K562 (cell line): ENCODE data around the gene PRPSAP1. TPM values are rescaled to one million over a fixed set of nuclear protein-coding genes. Genes with fewer than 3 reads are reported as not detected.
A peak's percentile ranks its signal among the peaks of the same experiment; 100 is the strongest.

Experiments
- BHLHE40 ChIP-seq: IDR thresholded peaks from 2 replicates; pipeline ENCODE4 v1.6.1; 2011; ENCODE audit warnings: low read length, improper control_type of control experiment
- HIVEP1 ChIP-seq: fragments of 250-450 bp; sonication (Bioruptor Pico); IDR thresholded peaks from 2 replicates; pipeline ENCODE4 v1.4.0; 2020; ENCODE audit warnings: mild to moderate bottlenecking
- MEF2A ChIP-seq: IDR thresholded peaks from 2 replicates; pipeline ENCODE4 v1.6.1; 2011; ENCODE audit warnings: low read depth, mild to moderate bottlenecking, low read length, moderate library complexity; ENCODE audit not compliant: control insufficient read depth
- SMARCA5 ChIP-seq: fragments of 450-650 bp; IDR thresholded peaks from 2 replicates; pipeline ENCODE4 v1.6.1; 2016
- ZNF146 ChIP-seq: IDR thresholded peaks from one replicate; pipeline ENCODE4 v1.6.1; 2018; ENCODE audit warnings: missing compliant biosample characterization; ENCODE audit not compliant: unreplicated experiment
- polyA plus RNA-seq, 8 experiments: library from polyadenylated mRNA; depleted of rRNA in 4 of 8; stranded (reverse) in 5 of 8; unstranded in 3 of 8; fragments of >200 nt; fragmentation: Nextera tagmentation in 2 of 8; fragmentation: Illumina TruSeq in 1 of 8; extraction: Ambion mirVana in 2 of 8; extraction: Trizol in 1 of 8; gene quantifications; 2 replicates each; pipeline versions ENCODE4 v1.2.1 to v1.2.3, GENCODE V29; 2011 to 2014; ENCODE audit warnings: inconsistent platforms in 1 of 8, missing spikeins in 1 of 8
- total RNA-seq, 7 experiments: library from RNA; depleted of rRNA in 6 of 7; stranded (reverse); fragments of >200 nt in 6 of 7; fragmentation: Illumina TruSeq in 2 of 7; extraction: Trizol in 2 of 7; gene quantifications; 2 replicates each; pipeline versions ENCODE4 v1.2.1 to v1.2.3, GENCODE V29; 2011 to 2021; ENCODE audit warnings: low replicate concordance in 1 of 7
- TF ChIP-seq, protein P1 (sequence below): fragments of 250-450 bp; sonication (Bioruptor Pico); IDR thresholded peaks from 2 replicates; pipeline ENCODE4 v1.4.0; 2020
- TF ChIP-seq, protein P2 (sequence below): fragments of 200-600 bp; sonication (generic); IDR thresholded peaks from one replicate; pipeline ENCODE4 v1.6.1; 2012; ENCODE audit warnings: mild to moderate bottlenecking, low read depth, low read length, inconsistent platforms
- TF ChIP-seq, protein P3 (sequence below), 2 experiments: IDR thresholded peaks; 2 replicates each; pipeline ENCODE4 v1.6.1; 2011; ENCODE audit warnings: borderline replicate concordance in 1 of 2, control low read depth in 1 of 2, low read depth in 1 of 2, low read length in 1 of 2, mild to moderate bottlenecking in 1 of 2, mixed read lengths in 1 of 2, moderate library complexity in 1 of 2; ENCODE audit not compliant: insufficient read depth in 1 of 2, insufficient read length in 1 of 2, poor library complexity in 1 of 2, severe bottlenecking in 1 of 2; ENCODE audit errors: extremely low read depth in 1 of 2

PRPSAP1 gene
- total and polyA plus RNA-seq, 9 of the 15 experiments (the other 6 are each of a cell fraction or from before 2014, with no cell fraction given), result 21.9 to 77.1 (median 40.8) TPM

DNA sequence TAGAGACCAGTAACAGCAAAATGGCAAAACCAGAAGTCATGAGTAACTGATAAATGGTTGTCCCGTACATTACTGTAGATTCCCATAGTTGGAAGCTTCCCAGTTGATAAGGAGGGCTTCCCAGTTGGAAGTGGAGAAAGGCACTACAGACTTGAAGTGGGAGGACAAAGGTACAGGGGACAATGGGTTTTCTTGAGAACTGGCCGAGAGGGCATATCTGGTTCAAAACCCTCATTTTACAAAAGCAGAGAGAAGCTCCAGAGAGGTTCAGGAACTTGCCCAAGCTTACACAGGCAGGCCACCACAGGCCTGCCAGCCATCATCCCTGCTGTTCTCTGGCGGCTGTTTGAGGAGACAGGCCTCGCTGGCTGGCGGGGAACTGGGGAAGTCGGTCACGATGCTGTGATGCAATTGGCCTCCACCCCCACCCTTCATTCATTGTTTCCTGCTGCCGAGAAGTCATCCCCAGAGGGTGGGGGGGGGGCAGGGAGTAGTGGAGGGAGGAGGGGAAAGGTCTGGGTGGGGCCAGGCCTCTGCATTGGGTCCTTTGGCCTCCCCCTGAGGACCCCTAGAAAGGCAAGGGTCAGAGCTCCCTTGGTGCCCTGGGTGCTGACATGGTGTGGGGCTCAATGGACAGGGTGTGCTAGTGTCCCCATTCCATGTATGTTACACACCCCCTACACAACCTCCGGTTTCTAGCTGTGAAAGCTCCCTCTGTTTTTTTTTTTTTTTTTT lies 85.5 kb downstream of the PRPSAP1 start (continued):
- TF ChIP-seq, protein P1, sequence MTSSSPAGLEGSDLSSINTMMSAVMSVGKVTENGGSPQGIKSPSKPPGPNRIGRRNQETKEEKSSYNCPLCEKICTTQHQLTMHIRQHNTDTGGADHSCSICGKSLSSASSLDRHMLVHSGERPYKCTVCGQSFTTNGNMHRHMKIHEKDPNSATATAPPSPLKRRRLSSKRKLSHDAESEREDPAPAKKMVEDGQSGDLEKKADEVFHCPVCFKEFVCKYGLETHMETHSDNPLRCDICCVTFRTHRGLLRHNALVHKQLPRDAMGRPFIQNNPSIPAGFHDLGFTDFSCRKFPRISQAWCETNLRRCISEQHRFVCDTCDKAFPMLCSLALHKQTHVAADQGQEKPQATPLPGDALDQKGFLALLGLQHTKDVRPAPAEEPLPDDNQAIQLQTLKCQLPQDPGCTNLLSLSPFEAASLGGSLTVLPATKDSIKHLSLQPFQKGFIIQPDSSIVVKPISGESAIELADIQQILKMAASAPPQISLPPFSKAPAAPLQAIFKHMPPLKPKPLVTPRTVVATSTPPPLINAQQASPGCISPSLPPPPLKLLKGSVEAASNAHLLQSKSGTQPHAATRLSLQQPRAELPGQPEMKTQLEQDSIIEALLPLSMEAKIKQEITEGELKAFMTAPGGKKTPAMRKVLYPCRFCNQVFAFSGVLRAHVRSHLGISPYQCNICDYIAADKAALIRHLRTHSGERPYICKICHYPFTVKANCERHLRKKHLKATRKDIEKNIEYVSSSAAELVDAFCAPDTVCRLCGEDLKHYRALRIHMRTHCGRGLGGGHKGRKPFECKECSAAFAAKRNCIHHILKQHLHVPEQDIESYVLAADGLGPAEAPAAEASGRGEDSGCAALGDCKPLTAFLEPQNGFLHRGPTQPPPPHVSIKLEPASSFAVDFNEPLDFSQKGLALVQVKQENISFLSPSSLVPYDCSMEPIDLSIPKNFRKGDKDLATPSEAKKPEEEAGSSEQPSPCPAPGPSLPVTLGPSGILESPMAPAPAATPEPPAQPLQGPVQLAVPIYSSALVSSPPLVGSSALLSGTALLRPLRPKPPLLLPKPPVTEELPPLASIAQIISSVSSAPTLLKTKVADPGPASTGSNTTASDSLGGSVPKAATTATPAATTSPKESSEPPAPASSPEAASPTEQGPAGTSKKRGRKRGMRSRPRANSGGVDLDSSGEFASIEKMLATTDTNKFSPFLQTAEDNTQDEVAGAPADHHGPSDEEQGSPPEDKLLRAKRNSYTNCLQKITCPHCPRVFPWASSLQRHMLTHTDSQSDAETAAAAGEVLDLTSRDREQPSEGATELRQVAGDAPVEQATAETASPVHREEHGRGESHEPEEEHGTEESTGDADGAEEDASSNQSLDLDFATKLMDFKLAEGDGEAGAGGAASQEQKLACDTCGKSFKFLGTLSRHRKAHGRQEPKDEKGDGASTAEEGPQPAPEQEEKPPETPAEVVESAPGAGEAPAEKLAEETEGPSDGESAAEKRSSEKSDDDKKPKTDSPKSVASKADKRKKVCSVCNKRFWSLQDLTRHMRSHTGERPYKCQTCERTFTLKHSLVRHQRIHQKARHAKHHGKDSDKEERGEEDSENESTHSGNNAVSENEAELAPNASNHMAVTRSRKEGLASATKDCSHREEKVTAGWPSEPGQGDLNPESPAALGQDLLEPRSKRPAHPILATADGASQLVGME, result no peak
- TF ChIP-seq HIVEP1, result no peak
- no peak for TF ChIP-seq MEF2A
- TF ChIP-seq SMARCA5, result 0 out of 2 replicates have a peak, but pooled peaks have one; percentile 15
- TF ChIP-seq, protein P2, sequence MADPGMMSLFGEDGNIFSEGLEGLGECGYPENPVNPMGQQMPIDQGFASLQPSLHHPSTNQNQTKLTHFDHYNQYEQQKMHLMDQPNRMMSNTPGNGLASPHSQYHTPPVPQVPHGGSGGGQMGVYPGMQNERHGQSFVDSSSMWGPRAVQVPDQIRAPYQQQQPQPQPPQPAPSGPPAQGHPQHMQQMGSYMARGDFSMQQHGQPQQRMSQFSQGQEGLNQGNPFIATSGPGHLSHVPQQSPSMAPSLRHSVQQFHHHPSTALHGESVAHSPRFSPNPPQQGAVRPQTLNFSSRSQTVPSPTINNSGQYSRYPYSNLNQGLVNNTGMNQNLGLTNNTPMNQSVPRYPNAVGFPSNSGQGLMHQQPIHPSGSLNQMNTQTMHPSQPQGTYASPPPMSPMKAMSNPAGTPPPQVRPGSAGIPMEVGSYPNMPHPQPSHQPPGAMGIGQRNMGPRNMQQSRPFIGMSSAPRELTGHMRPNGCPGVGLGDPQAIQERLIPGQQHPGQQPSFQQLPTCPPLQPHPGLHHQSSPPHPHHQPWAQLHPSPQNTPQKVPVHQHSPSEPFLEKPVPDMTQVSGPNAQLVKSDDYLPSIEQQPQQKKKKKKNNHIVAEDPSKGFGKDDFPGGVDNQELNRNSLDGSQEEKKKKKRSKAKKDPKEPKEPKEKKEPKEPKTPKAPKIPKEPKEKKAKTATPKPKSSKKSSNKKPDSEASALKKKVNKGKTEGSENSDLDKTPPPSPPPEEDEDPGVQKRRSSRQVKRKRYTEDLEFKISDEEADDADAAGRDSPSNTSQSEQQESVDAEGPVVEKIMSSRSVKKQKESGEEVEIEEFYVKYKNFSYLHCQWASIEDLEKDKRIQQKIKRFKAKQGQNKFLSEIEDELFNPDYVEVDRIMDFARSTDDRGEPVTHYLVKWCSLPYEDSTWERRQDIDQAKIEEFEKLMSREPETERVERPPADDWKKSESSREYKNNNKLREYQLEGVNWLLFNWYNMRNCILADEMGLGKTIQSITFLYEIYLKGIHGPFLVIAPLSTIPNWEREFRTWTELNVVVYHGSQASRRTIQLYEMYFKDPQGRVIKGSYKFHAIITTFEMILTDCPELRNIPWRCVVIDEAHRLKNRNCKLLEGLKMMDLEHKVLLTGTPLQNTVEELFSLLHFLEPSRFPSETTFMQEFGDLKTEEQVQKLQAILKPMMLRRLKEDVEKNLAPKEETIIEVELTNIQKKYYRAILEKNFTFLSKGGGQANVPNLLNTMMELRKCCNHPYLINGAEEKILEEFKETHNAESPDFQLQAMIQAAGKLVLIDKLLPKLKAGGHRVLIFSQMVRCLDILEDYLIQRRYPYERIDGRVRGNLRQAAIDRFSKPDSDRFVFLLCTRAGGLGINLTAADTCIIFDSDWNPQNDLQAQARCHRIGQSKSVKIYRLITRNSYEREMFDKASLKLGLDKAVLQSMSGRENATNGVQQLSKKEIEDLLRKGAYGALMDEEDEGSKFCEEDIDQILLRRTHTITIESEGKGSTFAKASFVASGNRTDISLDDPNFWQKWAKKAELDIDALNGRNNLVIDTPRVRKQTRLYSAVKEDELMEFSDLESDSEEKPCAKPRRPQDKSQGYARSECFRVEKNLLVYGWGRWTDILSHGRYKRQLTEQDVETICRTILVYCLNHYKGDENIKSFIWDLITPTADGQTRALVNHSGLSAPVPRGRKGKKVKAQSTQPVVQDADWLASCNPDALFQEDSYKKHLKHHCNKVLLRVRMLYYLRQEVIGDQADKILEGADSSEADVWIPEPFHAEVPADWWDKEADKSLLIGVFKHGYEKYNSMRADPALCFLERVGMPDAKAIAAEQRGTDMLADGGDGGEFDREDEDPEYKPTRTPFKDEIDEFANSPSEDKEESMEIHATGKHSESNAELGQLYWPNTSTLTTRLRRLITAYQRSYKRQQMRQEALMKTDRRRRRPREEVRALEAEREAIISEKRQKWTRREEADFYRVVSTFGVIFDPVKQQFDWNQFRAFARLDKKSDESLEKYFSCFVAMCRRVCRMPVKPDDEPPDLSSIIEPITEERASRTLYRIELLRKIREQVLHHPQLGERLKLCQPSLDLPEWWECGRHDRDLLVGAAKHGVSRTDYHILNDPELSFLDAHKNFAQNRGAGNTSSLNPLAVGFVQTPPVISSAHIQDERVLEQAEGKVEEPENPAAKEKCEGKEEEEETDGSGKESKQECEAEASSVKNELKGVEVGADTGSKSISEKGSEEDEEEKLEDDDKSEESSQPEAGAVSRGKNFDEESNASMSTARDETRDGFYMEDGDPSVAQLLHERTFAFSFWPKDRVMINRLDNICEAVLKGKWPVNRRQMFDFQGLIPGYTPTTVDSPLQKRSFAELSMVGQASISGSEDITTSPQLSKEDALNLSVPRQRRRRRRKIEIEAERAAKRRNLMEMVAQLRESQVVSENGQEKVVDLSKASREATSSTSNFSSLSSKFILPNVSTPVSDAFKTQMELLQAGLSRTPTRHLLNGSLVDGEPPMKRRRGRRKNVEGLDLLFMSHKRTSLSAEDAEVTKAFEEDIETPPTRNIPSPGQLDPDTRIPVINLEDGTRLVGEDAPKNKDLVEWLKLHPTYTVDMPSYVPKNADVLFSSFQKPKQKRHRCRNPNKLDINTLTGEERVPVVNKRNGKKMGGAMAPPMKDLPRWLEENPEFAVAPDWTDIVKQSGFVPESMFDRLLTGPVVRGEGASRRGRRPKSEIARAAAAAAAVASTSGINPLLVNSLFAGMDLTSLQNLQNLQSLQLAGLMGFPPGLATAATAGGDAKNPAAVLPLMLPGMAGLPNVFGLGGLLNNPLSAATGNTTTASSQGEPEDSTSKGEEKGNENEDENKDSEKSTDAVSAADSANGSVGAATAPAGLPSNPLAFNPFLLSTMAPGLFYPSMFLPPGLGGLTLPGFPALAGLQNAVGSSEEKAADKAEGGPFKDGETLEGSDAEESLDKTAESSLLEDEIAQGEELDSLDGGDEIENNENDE, result no peak
- no peak for TF ChIP-seq ZNF146 (CRISPR knock-in tag)
- TF ChIP-seq, protein P3, sequence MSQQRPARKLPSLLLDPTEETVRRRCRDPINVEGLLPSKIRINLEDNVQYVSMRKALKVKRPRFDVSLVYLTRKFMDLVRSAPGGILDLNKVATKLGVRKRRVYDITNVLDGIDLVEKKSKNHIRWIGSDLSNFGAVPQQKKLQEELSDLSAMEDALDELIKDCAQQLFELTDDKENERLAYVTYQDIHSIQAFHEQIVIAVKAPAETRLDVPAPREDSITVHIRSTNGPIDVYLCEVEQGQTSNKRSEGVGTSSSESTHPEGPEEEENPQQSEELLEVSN (IDR thresholded peaks at IDR 0.05; ENCODE audit: borderline replicate concordance in 1 of 2, extremely low read depth in 1 of 2, insufficient read depth in 1 of 2, insufficient read length in 1 of 2, low read depth in 1 of 2, low read length in 1 of 2, poor library complexity in 1 of 2, severe bottlenecking in 1 of 2), result peak; percentile 55 to 90
- peak; percentile 43; the same call in 1 of the 2 replicates for TF ChIP-seq BHLHE40
